Measurements from ENCODE around the gene PCSK2.

The PCSK2 gene

DNA sequence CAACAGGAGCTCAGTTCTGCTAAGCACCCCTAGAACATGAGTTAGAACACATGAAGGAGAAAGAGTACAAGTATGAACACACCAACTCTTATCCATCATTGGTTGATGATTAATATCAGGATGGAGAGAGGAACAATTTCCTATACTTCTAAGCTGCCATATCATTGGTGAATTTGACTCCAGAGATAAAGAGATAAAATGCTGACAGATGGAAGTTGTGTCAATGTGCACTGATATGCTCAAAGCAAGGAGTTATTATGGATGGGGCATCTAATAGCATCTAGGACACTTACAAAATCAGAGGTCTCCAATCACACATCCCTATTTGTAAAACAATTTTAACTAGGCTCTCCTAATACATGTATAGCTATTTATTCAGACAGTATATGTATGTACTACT is 159.0 kb downstream of the PCSK2 start:
- Histone ChIP-seq H3K9me3 (replicated peaks; ENCODE audit: insufficient read depth, low read length) (no peaks in the 10 kb centered on the region), H3K4me3 (ENCODE audit: low read length) (no peak overlapping the region), H2AFZ (ENCODE audit: low read length) (no peak overlapping the region), H3K4me1 (ENCODE audit: low read length) (no peaks in the 10 kb centered on the region), H3K9ac (ENCODE audit: low read length) (no peak overlapping the region), H4K20me1 (ENCODE audit: insufficient read depth, low read length) (no peaks in the 10 kb centered on the region), H3K27ac (ENCODE audit: low read length) (no peak overlapping the region), H3K27me3 (replicated peaks; ENCODE audit: insufficient read depth, low read length) (no peaks in the 10 kb centered on the region), H3F3A (ENCODE audit: insufficient read depth, low read length) (no peaks in the 10 kb centered on the region), H3K36me3 (replicated peaks; ENCODE audit: insufficient read depth, low read length) (no peaks in the 10 kb centered on the region), H3K79me2 (ENCODE audit: low read length) (no peaks in the 10 kb centered on the region), H3K9me2 (replicated peaks; ENCODE audit: insufficient read depth, low read length) (no peaks in the 10 kb centered on the region), H3K4me2 (ENCODE audit: low read depth, low read length) (no peak overlapping the region)
- TF ChIP-seq EZH2 (optimal IDR thresholded peaks at IDR 0.05; ENCODE audit: low read depth, low read length) (no peak), EZH2phosphoT487 (IDR thresholded peaks at IDR 0.05; ENCODE audit: low read length) (no peak), CTCF (IDR thresholded peaks at IDR 0.05; ENCODE audit: low read length) (no peak)
- no peak for DNase-seq

DNA sequence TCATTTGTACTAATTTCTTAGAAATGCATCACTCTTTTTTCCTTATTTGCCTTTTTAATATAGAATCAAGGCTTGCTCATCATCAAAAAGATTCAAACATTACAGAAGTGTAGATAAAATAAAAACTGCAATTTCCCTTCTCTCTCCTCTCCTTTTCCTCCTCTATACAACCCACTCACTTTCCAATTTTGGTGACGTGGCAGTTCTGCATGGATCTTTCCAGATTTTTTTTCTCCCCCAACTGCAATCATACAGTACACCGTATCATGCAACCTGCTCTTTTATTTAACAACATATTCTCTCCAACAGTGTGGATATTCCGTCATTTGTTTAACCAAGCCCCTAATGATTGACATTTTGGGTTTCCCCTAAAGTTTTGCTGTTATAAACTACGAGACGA is 163.8 kb downstream of the PCSK2 start:
- no peaks in the 10 kb centered on the region for H3K9me2 ChIP-seq (replicated peaks; ENCODE audit: insufficient read depth, low read length)
- TF ChIP-seq EZH2phosphoT487 (IDR thresholded peaks at IDR 0.05; ENCODE audit: low read length), result no peak
- TF ChIP-seq EZH2 (optimal IDR thresholded peaks at IDR 0.05; ENCODE audit: low read depth, low read length), result no peak
- no peak for TF ChIP-seq CTCF (IDR thresholded peaks at IDR 0.05; ENCODE audit: low read length)
- H3K36me3 ChIP-seq (replicated peaks; ENCODE audit: insufficient read depth, low read length), result no peaks in the 10 kb centered on the region
- no peaks in the 10 kb centered on the region for H3K27me3 ChIP-seq (replicated peaks; ENCODE audit: insufficient read depth, low read length)
- H2AFZ ChIP-seq (ENCODE audit: low read length), result no peak overlapping the region
- no peak overlapping the region for H3K4me3 ChIP-seq (ENCODE audit: low read length)
- no peak overlapping the region for H3K4me2 ChIP-seq (ENCODE audit: low read depth, low read length)
- no peak for DNase-seq
- H3K4me1 ChIP-seq (ENCODE audit: low read length), result peaks cover 1% of the 10 kb centered on the region
- no peaks in the 10 kb centered on the region for H3K9me3 ChIP-seq (replicated peaks; ENCODE audit: insufficient read depth, low read length)
- H4K20me1 ChIP-seq (ENCODE audit: insufficient read depth, low read length), result no peaks in the 10 kb centered on the region
- H3K79me2 ChIP-seq (ENCODE audit: low read length), result no peaks in the 10 kb centered on the region
- H3K27ac ChIP-seq (ENCODE audit: low read length), result no peak overlapping the region
- no peak overlapping the region for H3K9ac ChIP-seq (ENCODE audit: low read length)
- no peaks in the 10 kb centered on the region for H3F3A ChIP-seq (ENCODE audit: insufficient read depth, low read length)

DNA sequence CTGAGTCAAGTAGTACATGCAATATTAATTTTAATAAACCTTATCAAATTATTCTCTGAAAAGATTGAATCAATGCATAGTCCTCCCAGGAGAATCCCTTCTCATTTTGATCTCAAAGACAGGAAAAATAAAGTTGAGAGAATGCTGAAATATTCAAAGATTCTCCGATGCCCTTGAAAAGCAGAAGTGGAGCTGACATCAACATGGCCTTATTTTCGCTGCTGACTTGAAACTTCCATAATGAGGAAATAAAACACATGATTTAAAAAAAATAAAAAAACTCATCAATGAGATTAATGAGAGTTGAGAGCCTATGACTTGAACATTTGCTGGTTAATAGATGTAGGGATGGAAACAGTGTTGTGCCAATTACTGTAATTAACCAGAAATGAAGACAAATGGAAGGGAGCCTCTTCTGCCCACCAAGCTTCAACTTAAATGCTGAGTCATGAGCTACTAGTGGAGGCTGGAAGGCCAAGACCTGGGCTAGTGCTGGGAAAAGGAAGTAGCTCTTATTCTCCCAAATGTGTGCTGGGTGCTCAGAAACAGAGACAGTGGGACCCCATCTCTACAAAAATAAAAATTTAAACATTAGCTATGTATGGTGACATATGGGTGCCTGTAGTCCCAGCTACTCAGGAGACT is 164.4 kb downstream of the PCSK2 start:
- Histone ChIP-seq H3K9me3 (replicated peaks; ENCODE audit: insufficient read depth, low read length) (no peaks in the 10 kb centered on the region), H3K27me3 (replicated peaks; ENCODE audit: insufficient read depth, low read length) (no peaks in the 10 kb centered on the region), H4K20me1 (ENCODE audit: insufficient read depth, low read length) (no peaks in the 10 kb centered on the region), H3K4me2 (ENCODE audit: low read depth, low read length) (no peak overlapping the region), H3K4me1 (ENCODE audit: low read length) (peaks cover 7% of the 10 kb centered on the region), H3F3A (ENCODE audit: insufficient read depth, low read length) (no peaks in the 10 kb centered on the region), H3K36me3 (replicated peaks; ENCODE audit: insufficient read depth, low read length) (no peaks in the 10 kb centered on the region), H3K4me3 (ENCODE audit: low read length) (no peak overlapping the region), H3K9me2 (replicated peaks; ENCODE audit: insufficient read depth, low read length) (no peaks in the 10 kb centered on the region), H3K27ac (ENCODE audit: low read length) (no peak overlapping the region), H3K79me2 (ENCODE audit: low read length) (no peaks in the 10 kb centered on the region), H3K9ac (ENCODE audit: low read length) (no peak overlapping the region), H2AFZ (ENCODE audit: low read length) (no peak overlapping the region)
- no peak for DNase-seq
- TF ChIP-seq CTCF (IDR thresholded peaks at IDR 0.05; ENCODE audit: low read length) (no peak), EZH2phosphoT487 (IDR thresholded peaks at IDR 0.05; ENCODE audit: low read length) (no peak), EZH2 (optimal IDR thresholded peaks at IDR 0.05; ENCODE audit: low read depth, low read length) (no peak)
